Measurements from ENCODE around the gene CAMTA1. TPM values are rescaled to one million over a fixed set of nuclear protein-coding genes. Genes with fewer than 3 reads are reported as not detected.

The CAMTA1 gene
- total RNA-seq, 2 experiments from 2014 or later: 43.9 to 73.3 TPM

GRCh38 chr1:7648761-7649384 is 863.6 kb downstream of the CAMTA1 start:
- Histone ChIP-seq H4K20me1 (ENCODE audit: insufficient read depth, low read length) (no peaks in the 10 kb centered on the region), H3K27ac (ENCODE audit: low read depth, low read length, poor library complexity, severe bottlenecking) (no peak overlapping the region), H3K9me2 (ENCODE audit: insufficient read depth, low read length) (no peaks in the 10 kb centered on the region), H3K4me1 (ENCODE audit: insufficient read depth, low read length, poor library complexity, severe bottlenecking) (no peaks in the 10 kb centered on the region), H3K9me3 (ENCODE audit: low read length) (no peaks in the 10 kb centered on the region), H3K79me2 (ENCODE audit: insufficient read depth, low read depth, low read length) (no peaks in the 10 kb centered on the region), H2AFZ (ENCODE audit: low read length) (no peak overlapping the region), H3K36me3 (ENCODE audit: insufficient read depth, low read length) (no peaks in the 10 kb centered on the region), H3K4me2 (ENCODE audit: low read length) (no peak overlapping the region), H3K4me3 (ENCODE audit: low read depth, low read length, poor library complexity, severe bottlenecking) (no peak overlapping the region)
- intact Hi-C loops (cut with micrococcal nuclease; ENCODE audit: unreplicated experiment): no loop called here
- DNase-seq (ENCODE audit: low spot score): no peak
- no TSS peak for BruUV-seq (replicated peaks)
- POLR2A ChIA-PET: no interaction called here
- CTCF ChIA-PET (ENCODE audit: unreplicated experiment): no interaction called here
- no peak for TF ChIP-seq CTCF (conservative IDR thresholded peaks at IDR 0.05; ENCODE audit: low read length)
- TF ChIP-seq EZH2phosphoT487 (IDR thresholded peaks at IDR 0.05; ENCODE audit: borderline replicate concordance, low read depth, low read length): no peak

GRCh38 chr1:7650801-7651200 is 865.5 kb downstream of the CAMTA1 start:
- no TSS peak for BruUV-seq (replicated peaks)
- intact Hi-C loops (cut with micrococcal nuclease; ENCODE audit: unreplicated experiment): no loop called here
- no peak overlapping the region for H2AFZ ChIP-seq (ENCODE audit: low read length)
- H3K4me1 ChIP-seq (ENCODE audit: insufficient read depth, low read length, poor library complexity, severe bottlenecking): no peaks in the 10 kb centered on the region
- H3K4me2 ChIP-seq (ENCODE audit: low read length): no peak overlapping the region
- H3K9me2 ChIP-seq (ENCODE audit: insufficient read depth, low read length): no peaks in the 10 kb centered on the region
- no peaks in the 10 kb centered on the region for H3K79me2 ChIP-seq (ENCODE audit: insufficient read depth, low read depth, low read length)
- H3K9me3 ChIP-seq (ENCODE audit: low read length): peaks cover 6% of the 10 kb centered on the region; the same call in 1 of the 2 replicates
- H4K20me1 ChIP-seq (ENCODE audit: insufficient read depth, low read length): no peaks in the 10 kb centered on the region
- ChIA-PET POLR2A (no interaction called here), CTCF (ENCODE audit: unreplicated experiment) (no interaction called here)
- no peaks in the 10 kb centered on the region for H3K36me3 ChIP-seq (ENCODE audit: insufficient read depth, low read length)
- TF ChIP-seq CTCF (conservative IDR thresholded peaks at IDR 0.05; ENCODE audit: low read length) (no peak), EZH2phosphoT487 (IDR thresholded peaks at IDR 0.05; ENCODE audit: borderline replicate concordance, low read depth, low read length) (no peak)
- no peak for DNase-seq (ENCODE audit: low spot score)
- H3K27ac ChIP-seq (ENCODE audit: low read depth, low read length, poor library complexity, severe bottlenecking): no peak overlapping the region
- no peak overlapping the region for H3K4me3 ChIP-seq (ENCODE audit: low read depth, low read length, poor library complexity, severe bottlenecking)

GRCh38 chr1:7651203-7651602 is 865.9 kb downstream of the CAMTA1 start:
- POLR2A ChIA-PET: no interaction called here
- H3K36me3 ChIP-seq (ENCODE audit: insufficient read depth, low read length): no peaks in the 10 kb centered on the region
- no peak for DNase-seq (ENCODE audit: low spot score)
- H3K4me2 ChIP-seq (ENCODE audit: low read length): no peak overlapping the region
- no peak overlapping the region for H3K27ac ChIP-seq (ENCODE audit: low read depth, low read length, poor library complexity, severe bottlenecking)
- TF ChIP-seq CTCF (conservative IDR thresholded peaks at IDR 0.05; ENCODE audit: low read length): no peak
- no peak for TF ChIP-seq EZH2phosphoT487 (IDR thresholded peaks at IDR 0.05; ENCODE audit: borderline replicate concordance, low read depth, low read length)
- CTCF ChIA-PET (ENCODE audit: unreplicated experiment): no interaction called here
- H2AFZ ChIP-seq (ENCODE audit: low read length): no peak overlapping the region
- no peaks in the 10 kb centered on the region for H3K9me2 ChIP-seq (ENCODE audit: insufficient read depth, low read length)
- no peaks in the 10 kb centered on the region for H3K79me2 ChIP-seq (ENCODE audit: insufficient read depth, low read depth, low read length)
- H3K4me3 ChIP-seq (ENCODE audit: low read depth, low read length, poor library complexity, severe bottlenecking): no peak overlapping the region
- H3K9me3 ChIP-seq (ENCODE audit: low read length): peaks cover 6% of the 10 kb centered on the region; the same call in 1 of the 2 replicates
- no peaks in the 10 kb centered on the region for H3K4me1 ChIP-seq (ENCODE audit: insufficient read depth, low read length, poor library complexity, severe bottlenecking)
- BruUV-seq (replicated peaks): no TSS peak
- H4K20me1 ChIP-seq (ENCODE audit: insufficient read depth, low read length): no peaks in the 10 kb centered on the region
- intact Hi-C loops (cut with micrococcal nuclease; ENCODE audit: unreplicated experiment): no loop called here
